Measurements from ENCODE around the gene PPP1R7. TPM values are rescaled to one million over a fixed set of nuclear protein-coding genes. Genes with fewer than 3 reads are reported as not detected.
"Not testable (repeated sequence)": the region's sequence is repeated elsewhere in the genome, so short reads cannot be mapped to it uniquely, and the experiment has no call there.

PPP1R7 gene
- total RNA-seq (10 to 100 TPM; 71.3 to 80.8 (median 72.2) TPM), polyA plus RNA-seq (100 to 1,000 TPM in 1 of 3 donors, 10 to 100 TPM in 2; 44.0 to 108 (median 74.6) TPM)
- long read RNA-seq, donor 1, transcript PPP1R7-206 (9 exons, 965 nt): minor isoform, 6 of 33 reads
- long read RNA-seq, donor 1, transcript PPP1R7-201 (10 exons, 2,386 nt): major isoform, 19 of 33 reads
- long read RNA-seq, donor 1, partial matches to known transcripts: 5 of 33 reads
- long read RNA-seq, donor 1, other reads (novel, unspliced or antisense): 3 of 33 reads
- long read RNA-seq, donor 2, transcript PPP1R7-201 (10 exons, 2,386 nt): major isoform, 20 of 42 reads
- long read RNA-seq, donor 2, transcript PPP1R7-206 (9 exons, 965 nt): minor isoform, 8 of 42 reads
- long read RNA-seq, donor 2, partial matches to known transcripts: 6 of 42 reads
- long read RNA-seq, donor 2, other reads (novel, unspliced or antisense): 5 of 42 reads

DNA sequence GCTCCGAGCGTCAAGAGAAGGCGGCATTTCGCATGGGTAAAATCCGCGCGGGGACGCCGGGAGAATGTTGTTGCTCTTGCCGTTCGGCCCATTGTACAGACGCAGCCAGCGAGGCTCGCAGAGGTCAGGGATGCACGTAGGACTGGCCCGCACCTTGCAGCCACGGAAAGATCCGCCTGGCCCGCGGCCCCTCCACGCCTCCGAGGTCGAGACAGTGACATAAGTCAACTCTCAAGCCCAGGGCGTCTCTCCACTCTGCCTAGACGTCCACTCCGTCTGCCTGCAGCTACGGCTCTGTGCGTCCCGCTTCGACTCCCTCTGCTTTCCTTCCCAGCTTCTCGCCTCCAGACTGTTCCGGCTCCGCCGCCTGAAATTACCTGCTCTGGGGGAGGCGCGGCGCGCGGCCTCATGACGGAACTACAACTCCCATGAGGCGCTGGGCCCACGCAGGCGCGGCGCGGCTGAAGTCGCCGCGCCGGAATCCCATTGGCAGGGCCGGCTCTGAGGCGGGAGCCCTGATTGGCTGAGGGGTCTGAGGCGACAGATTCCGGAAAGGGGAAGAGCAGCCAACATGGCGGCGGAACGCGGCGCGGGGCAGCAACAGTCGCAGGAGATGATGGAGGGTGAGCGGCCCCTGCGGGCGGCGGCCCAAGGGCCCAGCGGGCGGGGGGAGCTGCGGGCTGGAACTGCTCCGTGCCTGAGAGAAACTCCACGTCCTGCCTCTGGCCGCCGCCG, at the start of gene PPP1R7:
Gene PPP1R7, plus strand, starts transcription at position 543 of the 735 bp plus-strand sequence. Its CDS starts 29 bp downstream, at position 572.
- Histone ChIP-seq H3K36me3 (ENCODE audit: insufficient read depth in 1 of 2, low read depth in 1 of 2) (peaks cover 0 to 15% of the 10 kb centered on the region in 2 donors), H3K4me1 (peaks cover 14% of the 10 kb centered on the region), H3K4me3 (peak within 1 kb of the TSS; percentile 96), H3K27ac (peak within 1 kb of the TSS; percentile 89), H3K27me3 (ENCODE audit: insufficient read depth in 3 of 3, low read length in 2 of 3) (peaks cover 0 to 4% (median 0%) of the 10 kb centered on the region in 3 donors), H3K9me3 (no peaks in the 10 kb centered on the region)
- TF ChIP-seq, protein P1, sequence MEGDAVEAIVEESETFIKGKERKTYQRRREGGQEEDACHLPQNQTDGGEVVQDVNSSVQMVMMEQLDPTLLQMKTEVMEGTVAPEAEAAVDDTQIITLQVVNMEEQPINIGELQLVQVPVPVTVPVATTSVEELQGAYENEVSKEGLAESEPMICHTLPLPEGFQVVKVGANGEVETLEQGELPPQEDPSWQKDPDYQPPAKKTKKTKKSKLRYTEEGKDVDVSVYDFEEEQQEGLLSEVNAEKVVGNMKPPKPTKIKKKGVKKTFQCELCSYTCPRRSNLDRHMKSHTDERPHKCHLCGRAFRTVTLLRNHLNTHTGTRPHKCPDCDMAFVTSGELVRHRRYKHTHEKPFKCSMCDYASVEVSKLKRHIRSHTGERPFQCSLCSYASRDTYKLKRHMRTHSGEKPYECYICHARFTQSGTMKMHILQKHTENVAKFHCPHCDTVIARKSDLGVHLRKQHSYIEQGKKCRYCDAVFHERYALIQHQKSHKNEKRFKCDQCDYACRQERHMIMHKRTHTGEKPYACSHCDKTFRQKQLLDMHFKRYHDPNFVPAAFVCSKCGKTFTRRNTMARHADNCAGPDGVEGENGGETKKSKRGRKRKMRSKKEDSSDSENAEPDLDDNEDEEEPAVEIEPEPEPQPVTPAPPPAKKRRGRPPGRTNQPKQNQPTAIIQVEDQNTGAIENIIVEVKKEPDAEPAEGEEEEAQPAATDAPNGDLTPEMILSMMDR (IDR thresholded peaks at IDR 0.05): no peak
- 0% methylated on average over 65 to 73 of the region's 73 CpGs for WGBS, 3 donors
- peak; percentile 95 to 97 (median 96) for ATAC-seq
- peak; percentile 95 to 97 for DNase-seq
- intact Hi-C loops (cut with DNase I): loop anchor here (5.0 kb wide), 2 partner anchors 43 to 48 kb away; partner anchors contain the start of gene MTERF4 (in 1 of the 2)

DNA sequence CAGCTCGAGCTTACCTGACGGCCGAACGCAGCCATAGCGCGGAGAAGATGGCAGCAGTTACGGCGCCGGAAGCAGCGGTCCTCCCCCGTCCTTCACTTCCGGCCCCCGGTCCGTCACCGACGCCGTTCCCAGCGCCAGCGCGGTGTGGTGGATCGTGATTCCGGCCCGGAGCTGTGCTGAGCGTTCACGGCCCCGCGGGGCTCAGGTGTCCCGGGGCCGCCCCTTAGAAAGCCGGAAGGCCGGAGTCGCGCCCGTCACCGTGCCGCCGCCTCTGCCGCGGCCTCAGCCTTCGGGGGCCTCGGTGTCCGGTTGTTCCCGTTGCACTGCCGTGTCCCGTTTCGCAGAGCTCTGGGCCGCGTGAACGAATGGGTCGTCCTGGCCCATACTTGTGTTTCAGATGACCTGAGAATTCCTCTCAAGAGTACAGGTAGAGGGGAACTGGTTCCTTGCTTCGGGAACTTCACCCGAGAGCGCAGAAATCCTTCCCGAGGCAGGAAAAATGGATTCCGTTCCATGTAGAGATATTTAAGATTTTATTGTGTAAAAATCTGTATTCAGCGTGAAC, 47.9 kb upstream of the PPP1R7 start, which contains the start of gene MTERF4:
Gene MTERF4, minus strand, starts transcription at position 49 of the 565 bp plus-strand sequence. Its CDS starts 14 bp downstream, at position 35.
- DNase-seq: peak; percentile 88 to 95
- 0 to 1% (median 0%) methylated on average over 52 to 56 of the region's 56 CpGs for WGBS, 3 donors
- no peaks in the 10 kb centered on the region for H3K27me3 ChIP-seq (ENCODE audit: insufficient read depth in 3 of 3, low read length in 2 of 3)
- H3K4me3 ChIP-seq: peak within 1 kb of the TSS; percentile 81
- H3K4me1 ChIP-seq: peaks cover 27% of the 10 kb centered on the region
- ATAC-seq: peak; percentile 98 to 99 (median 98)
- H3K9me3 ChIP-seq: no peaks in the 10 kb centered on the region
- TF ChIP-seq, protein P1 (IDR thresholded peaks at IDR 0.05): no peak
- intact Hi-C loops (cut with DNase I): loop anchor here in 1 of 2 donors (5.0 kb wide), 2 partner anchors 50 to 115 kb away; partner anchors contain the start of gene PPP1R7
- H3K36me3 ChIP-seq (ENCODE audit: insufficient read depth in 1 of 2, low read depth in 1 of 2): peaks cover 3 to 33% of the 10 kb centered on the region in 2 donors
- peak within 1 kb of the TSS; percentile 88 for H3K27ac ChIP-seq

DNA sequence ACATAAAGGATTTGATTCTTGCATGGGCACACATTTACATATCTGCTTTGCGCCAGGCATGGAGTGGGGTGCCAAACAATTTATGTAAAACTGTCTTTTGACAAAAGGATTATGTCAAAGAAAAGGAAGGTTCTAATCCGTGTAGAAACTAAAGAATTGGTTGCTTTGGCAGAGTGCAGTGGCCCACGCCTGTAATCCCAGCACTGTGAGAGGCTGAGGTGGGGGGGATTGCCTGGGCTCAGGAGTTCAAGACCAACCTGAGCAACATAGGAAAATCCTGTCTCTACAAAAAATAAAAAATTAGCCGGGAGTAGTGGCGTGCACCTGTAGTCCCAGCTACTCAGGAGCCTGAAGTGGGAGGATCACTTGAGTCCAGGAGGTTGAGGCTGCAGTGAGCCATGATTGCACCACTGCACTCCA, 47.1 kb upstream of the PPP1R7 start:
- ATAC-seq: no peak
- peak overlapping the region; percentile 88 for H3K27ac ChIP-seq
- H3K36me3 ChIP-seq (ENCODE audit: insufficient read depth in 1 of 2, low read depth in 1 of 2): peaks cover 3 to 26% of the 10 kb centered on the region in 2 donors
- peaks cover 27% of the 10 kb centered on the region for H3K4me1 ChIP-seq
- TF ChIP-seq, protein P1 (IDR thresholded peaks at IDR 0.05): no peak
- no peak for DNase-seq
- H3K27me3 ChIP-seq (ENCODE audit: insufficient read depth in 3 of 3, low read length in 2 of 3): no peaks in the 10 kb centered on the region
- WGBS, 3 donors: 53 to 59% (median 57%) methylated on average over 5 of the region's 5 CpGs
- intact Hi-C loops (cut with DNase I): loop anchor here in 1 of 2 donors (5.0 kb wide), 2 partner anchors 49 to 114 kb away; partner anchors contain the start of gene PPP1R7
- H3K4me3 ChIP-seq: peak overlapping the region; percentile 81
- no peaks in the 10 kb centered on the region for H3K9me3 ChIP-seq

DNA sequence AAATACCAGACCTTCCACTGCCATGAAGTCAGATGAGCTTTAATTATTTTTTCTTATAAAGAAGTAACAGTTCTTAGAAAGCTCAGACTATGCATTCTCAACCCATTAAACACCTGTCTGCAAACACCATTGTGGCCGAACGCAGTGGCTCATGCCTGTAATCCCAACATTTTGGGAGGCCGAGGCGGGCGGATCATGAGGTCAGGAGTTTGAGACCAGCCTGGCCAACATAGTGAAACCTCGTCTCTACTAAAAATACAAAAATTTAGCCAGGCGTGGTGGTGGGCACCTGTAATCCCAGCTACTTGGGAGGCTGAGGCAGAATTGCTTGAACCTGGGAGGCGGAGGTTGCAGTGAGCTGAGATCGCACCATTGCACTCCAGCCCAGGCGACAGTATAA, 45.7 kb upstream of the PPP1R7 start:
- 92 to 95% (median 93%) methylated on average over 10 of the region's 10 CpGs for WGBS, 3 donors
- Histone ChIP-seq H3K36me3 (ENCODE audit: insufficient read depth in 1 of 2, low read depth in 1 of 2) (peaks cover 0 to 11% of the 10 kb centered on the region in 2 donors), H3K4me1 (peaks cover 21% of the 10 kb centered on the region)
- intact Hi-C loops (cut with DNase I): loop anchor here (5.0 kb wide), 3 partner anchors 43 to 113 kb away; partner anchors contain the start of genes PASK (in 1 of the 2) and PPP1R7 (in 1 of the 2)
- not testable (repeated sequence) for DNase-seq; H3K27me3 ChIP-seq (ENCODE audit: insufficient read depth in 3 of 3, low read length in 2 of 3); H3K27ac ChIP-seq; ATAC-seq; H3K4me3 ChIP-seq; H3K9me3 ChIP-seq

Measured in psoas muscle (tissue), 8 donors.